ENCODE results near the gene MUS81. TPM values are rescaled to one million over a fixed set of nuclear protein-coding genes. Genes with fewer than 3 reads are reported as not detected.

Gene MUS81
- total RNA-seq, 2 experiments from 2014 or later = 102 to 130 TPM

DNA sequence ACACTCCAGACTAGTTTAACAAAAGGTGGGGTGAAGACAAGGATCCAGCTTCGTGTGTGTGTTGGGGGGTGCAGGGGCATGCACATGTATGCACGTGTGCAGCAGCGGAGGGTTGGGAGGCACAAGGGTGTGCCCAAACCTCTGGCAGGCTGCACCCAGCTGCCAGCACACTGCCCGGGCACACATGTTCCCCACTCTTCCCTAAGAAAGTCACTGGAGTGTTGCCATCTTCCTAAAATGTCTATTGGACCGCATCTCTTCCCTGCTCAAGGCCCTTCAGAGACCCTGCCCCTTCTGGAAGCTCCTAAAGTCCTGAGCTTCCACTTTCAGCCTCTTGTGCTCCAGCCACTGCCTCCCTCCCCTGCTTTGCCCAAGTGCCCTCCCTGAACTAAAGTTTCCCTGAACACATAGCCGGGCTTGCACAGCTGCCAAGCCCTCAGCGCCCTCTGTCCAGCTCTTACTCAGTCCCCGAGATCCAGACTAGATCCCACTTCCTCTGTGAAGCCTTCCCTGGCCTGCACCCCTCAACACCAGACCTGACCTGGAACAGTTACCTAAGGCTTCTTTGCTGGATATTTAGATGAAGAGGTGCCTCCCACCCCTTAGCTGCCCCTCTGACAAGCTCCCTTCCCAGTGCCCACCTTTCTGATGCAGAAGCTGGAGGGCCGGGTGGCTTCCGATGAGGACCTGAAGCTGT lies 8.3 kb upstream of the MUS81 start:
- Histone ChIP-seq H3K4me2 (ENCODE audit: low read length) (no peak overlapping the region), H3K9me3 (ENCODE audit: low read length) (peaks cover 7% of the 10 kb centered on the region; the same call in 1 of the 2 replicates), H3K4me1 (ENCODE audit: insufficient read depth, low read length, poor library complexity, severe bottlenecking) (peaks cover 8% of the 10 kb centered on the region), H3K36me3 (ENCODE audit: insufficient read depth, low read length) (peaks cover 63% of the 10 kb centered on the region), H3K9me2 (ENCODE audit: insufficient read depth, low read length) (no peaks in the 10 kb centered on the region), H3K4me3 (ENCODE audit: low read depth, low read length, poor library complexity, severe bottlenecking) (no peak overlapping the region), H3K27ac (ENCODE audit: low read depth, low read length, poor library complexity, severe bottlenecking) (no peak overlapping the region), H4K20me1 (ENCODE audit: insufficient read depth, low read length) (peaks cover 16% of the 10 kb centered on the region), H2AFZ (ENCODE audit: low read length) (no peak overlapping the region), H3K79me2 (ENCODE audit: insufficient read depth, low read depth, low read length) (peaks cover 29% of the 10 kb centered on the region)
- BruUV-seq (replicated peaks) = no TSS peak
- TF ChIP-seq, protein P1, sequence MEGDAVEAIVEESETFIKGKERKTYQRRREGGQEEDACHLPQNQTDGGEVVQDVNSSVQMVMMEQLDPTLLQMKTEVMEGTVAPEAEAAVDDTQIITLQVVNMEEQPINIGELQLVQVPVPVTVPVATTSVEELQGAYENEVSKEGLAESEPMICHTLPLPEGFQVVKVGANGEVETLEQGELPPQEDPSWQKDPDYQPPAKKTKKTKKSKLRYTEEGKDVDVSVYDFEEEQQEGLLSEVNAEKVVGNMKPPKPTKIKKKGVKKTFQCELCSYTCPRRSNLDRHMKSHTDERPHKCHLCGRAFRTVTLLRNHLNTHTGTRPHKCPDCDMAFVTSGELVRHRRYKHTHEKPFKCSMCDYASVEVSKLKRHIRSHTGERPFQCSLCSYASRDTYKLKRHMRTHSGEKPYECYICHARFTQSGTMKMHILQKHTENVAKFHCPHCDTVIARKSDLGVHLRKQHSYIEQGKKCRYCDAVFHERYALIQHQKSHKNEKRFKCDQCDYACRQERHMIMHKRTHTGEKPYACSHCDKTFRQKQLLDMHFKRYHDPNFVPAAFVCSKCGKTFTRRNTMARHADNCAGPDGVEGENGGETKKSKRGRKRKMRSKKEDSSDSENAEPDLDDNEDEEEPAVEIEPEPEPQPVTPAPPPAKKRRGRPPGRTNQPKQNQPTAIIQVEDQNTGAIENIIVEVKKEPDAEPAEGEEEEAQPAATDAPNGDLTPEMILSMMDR (conservative IDR thresholded peaks at IDR 0.05; ENCODE audit: low read length) = no peak
- no peak for TF ChIP-seq EZH2phosphoT487 (IDR thresholded peaks at IDR 0.05; ENCODE audit: borderline replicate concordance, low read depth, low read length)
- intact Hi-C loops (cut with micrococcal nuclease; ENCODE audit: unreplicated experiment) = no loop called here
- ChIA-PET POLR2A (no interaction called here), CTCF (ENCODE audit: unreplicated experiment) (no interaction called here)
- no peak for DNase-seq (ENCODE audit: low spot score)

GRCh38 chr11:65852508-65853245 lies 7.6 kb upstream of the MUS81 start:
- Histone ChIP-seq H2AFZ (ENCODE audit: low read length) (no peak overlapping the region), H3K4me2 (ENCODE audit: low read length) (no peak overlapping the region), H4K20me1 (ENCODE audit: insufficient read depth, low read length) (peaks cover 16% of the 10 kb centered on the region), H3K36me3 (ENCODE audit: insufficient read depth, low read length) (peaks cover 69% of the 10 kb centered on the region), H3K9me3 (ENCODE audit: low read length) (peaks cover 7% of the 10 kb centered on the region; the same call in 1 of the 2 replicates), H3K4me3 (ENCODE audit: low read depth, low read length, poor library complexity, severe bottlenecking) (no peak overlapping the region), H3K9me2 (ENCODE audit: insufficient read depth, low read length) (no peaks in the 10 kb centered on the region), H3K4me1 (ENCODE audit: insufficient read depth, low read length, poor library complexity, severe bottlenecking) (peaks cover 8% of the 10 kb centered on the region), H3K27ac (ENCODE audit: low read depth, low read length, poor library complexity, severe bottlenecking) (no peak overlapping the region), H3K79me2 (ENCODE audit: insufficient read depth, low read depth, low read length) (peaks cover 36% of the 10 kb centered on the region)
- POLR2A ChIA-PET = no interaction called here
- intact Hi-C loops (cut with micrococcal nuclease; ENCODE audit: unreplicated experiment) = no loop called here
- no peak for DNase-seq (ENCODE audit: low spot score)
- CTCF ChIA-PET (ENCODE audit: unreplicated experiment) = no interaction called here
- TF ChIP-seq, protein P1 (conservative IDR thresholded peaks at IDR 0.05; ENCODE audit: low read length) = no peak
- no peak for TF ChIP-seq EZH2phosphoT487 (IDR thresholded peaks at IDR 0.05; ENCODE audit: borderline replicate concordance, low read depth, low read length)
- BruUV-seq (replicated peaks) = no TSS peak
